GM12873 (cell line): Measurements from ENCODE around the gene AGA.

Experiments used
- CTCF ChIP-seq: IDR thresholded peaks from 2 replicates; pipeline ENCODE4 v1.5.1; 2012; ENCODE audit warnings: low read depth, mild to moderate bottlenecking, moderate library complexity, low read length, control low read depth; ENCODE audit not compliant: insufficient read depth; ENCODE audit errors: missing control alignments

Gene AGA

GRCh38 chr4:177441803-177442622 lies at the start of gene AGA:
Gene AGA (minus strand): TSS chr4:177442437. CDS start chr4:177442375, 62 bp downstream.
- no peak for TF ChIP-seq CTCF

DNA sequence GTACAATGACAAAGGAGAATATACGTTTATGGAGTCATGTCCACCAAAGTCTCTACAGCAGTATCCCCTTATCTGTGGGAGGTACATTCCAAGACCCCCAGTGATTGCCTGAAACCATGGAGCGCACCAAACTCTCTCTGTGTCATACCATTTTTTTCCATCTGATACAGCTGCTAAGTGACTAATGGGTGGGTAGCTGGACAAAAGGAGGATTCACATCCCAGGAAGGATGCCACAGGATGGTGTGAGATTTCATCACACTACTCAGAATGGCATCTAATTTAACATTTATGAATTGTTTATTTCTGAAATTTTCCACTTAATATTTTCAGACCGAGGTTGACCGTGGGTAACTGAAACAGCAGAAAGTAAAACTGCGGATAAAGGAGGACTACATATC lies 49.8 kb upstream of the AGA start:
- TF ChIP-seq CTCF = no peak

DNA sequence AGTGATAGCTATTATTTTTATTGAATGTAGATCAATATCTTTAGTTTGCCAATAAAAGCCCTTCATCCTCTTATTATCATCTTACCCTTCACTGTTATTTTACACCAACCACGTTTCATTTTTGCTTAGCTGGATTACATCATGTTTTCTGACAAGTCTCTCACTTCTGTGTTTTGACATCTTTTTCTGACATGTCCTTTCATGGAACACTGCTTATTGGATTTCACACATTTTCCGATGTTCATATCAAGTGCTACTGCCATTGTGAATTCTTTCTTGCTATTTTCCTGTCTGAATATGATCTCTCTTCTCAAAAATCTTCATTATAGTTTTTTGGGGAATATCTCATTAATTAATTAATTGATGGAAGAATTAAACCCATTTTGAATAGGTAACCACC lies 48.5 kb upstream of the AGA start:
- no peak for TF ChIP-seq CTCF

DNA sequence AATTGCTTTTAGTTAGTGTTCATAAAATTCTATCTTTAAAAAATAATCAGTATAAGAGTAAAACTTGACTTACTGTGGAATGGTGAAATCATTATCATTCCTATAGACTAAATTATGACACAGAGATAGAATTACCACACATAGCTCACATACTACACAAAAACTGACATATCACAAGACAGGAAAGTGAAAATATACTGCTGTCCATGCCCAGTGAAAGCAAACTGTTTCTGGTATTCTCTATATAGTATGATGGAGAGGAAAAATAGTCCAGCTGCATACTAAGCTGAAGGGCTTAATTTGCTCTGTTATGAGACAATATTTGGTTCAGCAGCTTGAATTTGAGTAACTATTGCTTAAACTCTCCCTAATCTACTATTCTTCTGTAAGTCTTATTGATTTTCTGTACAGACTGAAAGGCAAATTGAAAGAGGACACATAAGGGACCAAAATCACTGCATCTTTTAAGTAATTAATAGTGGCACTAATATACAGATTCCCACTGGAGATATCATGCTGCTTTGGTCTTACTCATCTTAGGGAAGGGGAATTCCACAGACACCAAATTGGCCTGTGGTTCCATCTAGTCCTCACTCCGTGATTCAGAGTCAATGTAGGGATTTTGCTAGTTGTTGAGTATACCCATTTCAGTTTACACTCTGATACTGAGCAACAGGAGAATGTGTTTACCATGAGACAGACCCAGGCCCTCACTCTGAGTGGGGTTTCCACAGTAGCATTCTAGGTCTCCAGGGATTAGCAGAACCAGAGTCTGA lies 47.4 kb upstream of the AGA start:
- TF ChIP-seq CTCF = no peak

DNA sequence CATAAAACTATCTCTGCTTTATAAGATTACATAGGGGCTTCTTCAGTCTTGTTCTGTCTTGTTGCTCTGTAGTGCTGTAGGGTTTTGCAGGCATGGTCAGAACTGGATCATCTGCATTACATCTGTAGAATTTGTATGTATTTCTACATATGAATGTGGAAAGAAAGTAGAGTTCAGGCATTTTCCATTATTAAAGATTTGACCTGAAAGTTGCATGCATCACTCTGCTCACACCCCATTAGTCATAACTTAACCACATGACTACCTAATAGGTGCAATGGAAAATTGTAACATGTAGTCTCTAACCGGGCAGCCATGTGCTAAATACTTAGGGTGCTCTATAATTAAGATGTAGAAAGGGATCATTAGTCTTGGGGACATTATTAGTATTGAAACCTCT lies 45.7 kb upstream of the AGA start:
- TF ChIP-seq CTCF = no peak

- no peak for TF ChIP-seq CTCF
These were observed 43.3 kb upstream of the AGA start for GRCh38 chr4:177485528-177485927.

GRCh38 chr4:177484613-177485021 lies 42.4 kb upstream of the AGA start:
- no peak for TF ChIP-seq CTCF
